HCT116 (cell line): Measurements from ENCODE around the gene C11orf52. TPM values are rescaled to one million over a fixed set of nuclear protein-coding genes. Genes with fewer than 3 reads are reported as not detected.

Experiments
- ATAC-seq: fragments of 200-7000 bp; cut with Tn5 transposase; 2 replicates; pipeline ENCODE4 v1.9.1; 2020; ENCODE audit warnings: mild to moderate bottlenecking, moderate library complexity
- BruUV-seq: library from RNA; stranded (reverse); fragments of 400-500 nt; replicated peaks from 2 replicates; lab custom pipeline; 2021; lab: Mats Ljungman, UMichigan
- CTCF ChIA-PET: fragments of 300-600 bp; sonication (Branson Sonifier 250); formaldehyde crosslinking; loops from one replicate; lab custom pipeline; 2021; ENCODE audit warnings: antibody characterized with exemption; lab: Charles Lee
- POLR2A ChIA-PET: fragments of 300-600, 350-600 bp; sonication (Branson Sonifier 250); formaldehyde crosslinking; loops from one replicate; lab custom pipeline; 2021; ENCODE audit warnings: antibody characterized with exemption; lab: Charles Lee
- RAD21 ChIA-PET, 2 experiments: fragments of 300-600 bp; sonication (Branson Sonifier 250); formaldehyde crosslinking; loops; one replicate each; lab custom pipeline; 2023; ENCODE audit warnings: low total read pairs in 2 of 2; ENCODE audit not compliant: uncharacterized antibody in 2 of 2, unreplicated experiment in 2 of 2, low non-redundant PET in 1 of 2; lab: Charles Lee
- DNase-seq: peaks from one replicate; pipeline ENCODE4 v3.0.0-alpha.2; 2010; ENCODE audit warnings: low read depth, low spot score
- H2AFZ ChIP-seq: fragments of 200-600 bp; shearing (Covaris generic), sonication (generic); 2 replicates; pipeline ENCODE4 v1.6.1; 2017; ENCODE audit warnings: low read depth, mixed run types, mixed read lengths, antibody characterized with exemption, low read length; ENCODE audit not compliant: poor library complexity, severe bottlenecking
- H3K27ac ChIP-seq: 2 replicates; pipeline ENCODE4 v1.5.1; 2012; ENCODE audit warnings: low read depth, low read length
- H3K27me3 ChIP-seq: fragments of 200-600 bp; sonication (generic); 2 replicates; pipeline ENCODE4 v1.6.1; 2016; ENCODE audit warnings: mixed run types, low read length, mixed read lengths; ENCODE audit not compliant: insufficient read depth
- H3K36me3 ChIP-seq, 2 experiments: fragments of 200-500 bp in 1 of 2; fragments of 200-600 bp in 1 of 2; sonication (Bioruptor generic) in 1 of 2; sonication (generic) in 1 of 2; 2 replicates each; pipeline versions ENCODE4 v1.5.1 to v1.6.1; 2014 to 2016; ENCODE audit warnings: low read length in 2 of 2, inconsistent platforms in 1 of 2, mixed read lengths in 1 of 2, mixed run types in 1 of 2; ENCODE audit not compliant: insufficient read depth in 2 of 2, control insufficient read depth in 1 of 2
- H3K4me1 ChIP-seq, 2 experiments: fragments of 200-600 bp in 1 of 2; sonication (generic) in 1 of 2; 2 replicates each; pipeline versions ENCODE4 v1.5.1 to v1.6.1; 2012 to 2017; ENCODE audit warnings: low read length in 2 of 2, inconsistent platforms in 1 of 2, mild to moderate bottlenecking in 1 of 2, mixed read lengths in 1 of 2, mixed run types in 1 of 2, moderate library complexity in 1 of 2; ENCODE audit not compliant: insufficient read depth in 2 of 2, control insufficient read depth in 1 of 2
- H3K4me2 ChIP-seq: fragments of 200-600 bp; sonication (generic); 2 replicates; pipeline ENCODE4 v1.6.1; 2017; ENCODE audit warnings: mixed run types, low read length, mixed read lengths
- H3K4me3 ChIP-seq, 2 experiments: fragments of 200-600 bp in 1 of 2; sonication (generic) in 1 of 2; replicated peaks in 1 of 2; 2 replicates each; pipeline ENCODE4 v1.5.1; 2011 to 2016; ENCODE audit warnings: low read length in 2 of 2, control low read depth in 1 of 2, low read depth in 1 of 2, mild to moderate bottlenecking in 1 of 2, mixed read lengths in 1 of 2, mixed run types in 1 of 2
- H3K79me2 ChIP-seq: fragments of 200-600 bp; sonication (generic); 2 replicates; pipeline ENCODE4 v1.6.1; 2017; ENCODE audit warnings: mild to moderate bottlenecking, mixed run types, low read length, moderate library complexity, mixed read lengths; ENCODE audit not compliant: insufficient read depth
- H3K9ac ChIP-seq: fragments of 200-600 bp; sonication (generic); 2 replicates; pipeline ENCODE4 v1.6.1; 2016; ENCODE audit warnings: low read length, mixed read lengths
- H3K9me2 ChIP-seq: fragments of 200-600 bp; sonication (generic), shearing (Covaris generic); 2 replicates; pipeline ENCODE4 v1.6.1; 2017; ENCODE audit warnings: mixed run types, mild to moderate bottlenecking, moderate library complexity; ENCODE audit not compliant: insufficient read depth
- H3K9me3 ChIP-seq, 2 experiments: fragments of 200-500 bp in 1 of 2; fragments of 200-600 bp in 1 of 2; sonication (Bioruptor generic) in 1 of 2; sonication (generic) in 1 of 2; 2 replicates each; pipeline ENCODE4 v1.6.1; 2014 to 2017; ENCODE audit warnings: low read length in 2 of 2, mixed read lengths in 2 of 2, inconsistent platforms in 1 of 2, low read depth in 1 of 2, mild to moderate bottlenecking in 1 of 2, mixed run types in 1 of 2, moderate library complexity in 1 of 2; ENCODE audit not compliant: control insufficient read depth in 1 of 2, insufficient read depth in 1 of 2
- H4K20me1 ChIP-seq: fragments of 200-600 bp; sonication (generic), shearing (Covaris generic); 2 replicates; pipeline ENCODE4 v1.6.1; 2017; ENCODE audit warnings: mixed run types, mild to moderate bottlenecking, moderate library complexity; ENCODE audit not compliant: insufficient read depth
- CEBPB ChIP-seq: IDR thresholded peaks from 2 replicates; pipeline ENCODE4 v1.6.1; 2012; ENCODE audit warnings: low read depth
- EGR1 ChIP-seq: IDR thresholded peaks from 2 replicates; pipeline ENCODE4 v1.6.1; 2012; ENCODE audit warnings: low read depth
- ELF1 ChIP-seq: IDR thresholded peaks from 2 replicates; pipeline ENCODE4 v1.6.1; 2012; ENCODE audit warnings: low read depth, borderline replicate concordance
- EZH2 ChIP-seq: fragments of 200-600 bp; sonication (generic); IDR thresholded peaks from 2 replicates; pipeline ENCODE4 v1.6.1; 2017; ENCODE audit warnings: antibody characterized with exemption, mixed run types
- FOSL1 ChIP-seq: IDR thresholded peaks from 2 replicates; pipeline ENCODE4 v1.6.1; 2012; ENCODE audit warnings: low read depth
- JUND ChIP-seq: IDR thresholded peaks from 2 replicates; pipeline ENCODE4 v1.6.1; 2012
- POLR2A ChIP-seq: IDR thresholded peaks from 2 replicates; pipeline ENCODE4 v1.7.0; 2011; ENCODE audit warnings: borderline replicate concordance; ENCODE audit not compliant: insufficient read depth, insufficient read length; ENCODE audit errors: extremely low read depth
- POLR2AphosphoS5 ChIP-seq: IDR thresholded peaks from 2 replicates; pipeline ENCODE4 v1.6.1; 2011; ENCODE audit warnings: mild to moderate bottlenecking, low read depth, low read length, moderate library complexity
- SIN3A ChIP-seq: IDR thresholded peaks from 2 replicates; pipeline ENCODE4 v1.6.1; 2012; ENCODE audit warnings: low read depth
- SP1 ChIP-seq: IDR thresholded peaks from 2 replicates; pipeline ENCODE4 v1.6.1; 2012; ENCODE audit warnings: low read depth
- TCF7L2 ChIP-seq: IDR thresholded peaks from 2 replicates; pipeline ENCODE4 v1.7.0; 2011; ENCODE audit warnings: borderline replicate concordance, inconsistent platforms; ENCODE audit not compliant: insufficient read depth, insufficient read length; ENCODE audit errors: extremely low read depth
- YY1 ChIP-seq: IDR thresholded peaks from 2 replicates; pipeline ENCODE4 v1.6.1; 2011; ENCODE audit warnings: low read length, low read depth, moderate library complexity, mild to moderate bottlenecking; ENCODE audit not compliant: insufficient replicate concordance; ENCODE audit errors: extremely low read depth
- ZFX ChIP-seq: fragments of 450-650 bp; IDR thresholded peaks from 2 replicates; pipeline ENCODE4 v1.6.1; 2017
- intact Hi-C: fragments of 100-400 bp; cut with micrococcal nuclease; formaldehyde crosslinking; loops from 2 replicates; pipeline ENCODE4 v1.10.0; 2022
- total RNA-seq: library from RNA; stranded (reverse); gene quantifications from one replicate; pipeline ENCODE4 v1.2.1, GENCODE V29; 2021; ENCODE audit not compliant: unreplicated experiment
- TF ChIP-seq, protein P1 (sequence below): IDR thresholded peaks from 2 replicates; pipeline ENCODE4 v1.6.1; 2011; ENCODE audit warnings: mild to moderate bottlenecking, low read length, moderate library complexity; ENCODE audit not compliant: insufficient replicate concordance; ENCODE audit errors: extremely low read depth
- TF ChIP-seq, protein P2 (sequence below): IDR thresholded peaks from 2 replicates; pipeline ENCODE4 v1.6.1; 2012
- TF ChIP-seq, protein P3 (sequence below), 3 experiments: fragments of 200-600 bp in 1 of 3; sonication (generic) in 1 of 3; IDR thresholded peaks in 2 of 3; conservative IDR thresholded peaks in 1 of 3; 2 replicates each; pipeline ENCODE4 v1.5.1; 2012 to 2017; ENCODE audit warnings: low read depth in 2 of 3, low read length in 2 of 3, antibody characterized with exemption in 1 of 3, borderline replicate concordance in 1 of 3, control low read depth in 1 of 3, mild to moderate bottlenecking in 1 of 3, mixed read lengths in 1 of 3, mixed run types in 1 of 3, moderate library complexity in 1 of 3; ENCODE audit not compliant: insufficient read depth in 1 of 3

The C11orf52 gene
- total RNA-seq, 1 experiment from 2014 or later, result 4.6 TPM

DNA sequence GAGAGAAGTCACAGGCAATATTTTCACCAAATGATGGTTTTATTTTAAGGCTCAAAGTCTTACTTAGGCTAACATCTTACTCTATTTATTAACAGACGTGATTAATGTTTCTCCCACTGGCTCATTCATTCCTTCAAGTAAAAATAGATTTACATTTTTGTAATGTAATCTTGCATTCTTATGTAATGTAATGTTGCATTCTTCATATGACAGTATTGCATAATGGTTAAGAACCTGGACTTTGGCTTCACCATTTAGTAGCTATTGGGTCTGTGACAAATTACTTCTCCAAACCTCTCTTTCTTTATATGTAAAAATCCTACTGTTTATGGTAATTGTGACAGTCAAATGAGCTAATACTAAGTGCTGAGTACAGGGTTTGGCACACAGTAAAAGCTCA, 15.2 kb downstream of the C11orf52 start (continued):
- no peak for TF ChIP-seq YY1

DNA sequence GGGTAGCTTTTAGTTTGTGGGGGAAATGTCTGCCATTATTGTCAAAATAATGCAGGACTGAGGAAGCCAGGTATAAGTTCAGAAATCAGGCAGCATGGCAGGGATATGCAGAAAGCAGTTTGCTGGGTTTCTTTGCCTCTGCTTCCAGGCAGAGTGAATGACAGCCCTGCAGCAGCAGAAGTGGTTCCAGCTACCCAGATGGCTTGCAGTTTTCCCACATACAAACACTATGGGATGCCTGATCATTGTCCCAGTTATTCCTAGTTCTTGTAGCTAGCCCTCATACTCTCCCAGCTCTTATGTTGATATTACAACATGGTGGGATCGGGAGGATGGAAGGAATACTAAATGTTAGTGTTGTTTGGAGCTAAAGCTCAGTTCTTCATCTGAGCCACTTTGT, 15.6 kb downstream of the C11orf52 start:
- H3K9ac ChIP-seq, result no peak overlapping the region
- H3K9me3 ChIP-seq, result no peaks in the 10 kb centered on the region
- DNase-seq, result no peak
- no peaks in the 10 kb centered on the region for H4K20me1 ChIP-seq
- H3K4me2 ChIP-seq, result no peak overlapping the region
- ChIA-PET RAD21 (interaction anchor here in 1 of 2 experiments (0.7 kb wide), 1 partner anchor 290 kb away, joined by 3 read pairs; no protein-coding TSS in a partner anchor), CTCF (interaction anchor here (1.3 kb wide), 1 partner anchor 346 kb away, joined by 3 read pairs; no protein-coding TSS in a partner anchor), POLR2A (no interaction called here)
- no peak overlapping the region for H3K4me3 ChIP-seq
- no peak overlapping the region for H3K27ac ChIP-seq
- H3K79me2 ChIP-seq, result no peaks in the 10 kb centered on the region
- H2AFZ ChIP-seq, result no peak overlapping the region
- H3K36me3 ChIP-seq, result no peaks in the 10 kb centered on the region
- H3K9me2 ChIP-seq, result no peaks in the 10 kb centered on the region
- no peaks in the 10 kb centered on the region for H3K27me3 ChIP-seq
- intact Hi-C loops, result loop anchor here (5.0 kb wide), 2 partner anchors 153 to 243 kb away; partner anchors contain the start of genes BCO2, SDHD and TIMM8B
- ATAC-seq, result no peak
- H3K4me1 ChIP-seq, result peaks cover 20 to 33% of the 10 kb centered on the region in 2 experiments; a peak in 3 of 4 replicates
- no peak for TF ChIP-seq SIN3A
- no peak for TF ChIP-seq SP1
- TF ChIP-seq TCF7L2, result no peak
- TF ChIP-seq EGR1, result no peak
- TF ChIP-seq, protein P1, sequence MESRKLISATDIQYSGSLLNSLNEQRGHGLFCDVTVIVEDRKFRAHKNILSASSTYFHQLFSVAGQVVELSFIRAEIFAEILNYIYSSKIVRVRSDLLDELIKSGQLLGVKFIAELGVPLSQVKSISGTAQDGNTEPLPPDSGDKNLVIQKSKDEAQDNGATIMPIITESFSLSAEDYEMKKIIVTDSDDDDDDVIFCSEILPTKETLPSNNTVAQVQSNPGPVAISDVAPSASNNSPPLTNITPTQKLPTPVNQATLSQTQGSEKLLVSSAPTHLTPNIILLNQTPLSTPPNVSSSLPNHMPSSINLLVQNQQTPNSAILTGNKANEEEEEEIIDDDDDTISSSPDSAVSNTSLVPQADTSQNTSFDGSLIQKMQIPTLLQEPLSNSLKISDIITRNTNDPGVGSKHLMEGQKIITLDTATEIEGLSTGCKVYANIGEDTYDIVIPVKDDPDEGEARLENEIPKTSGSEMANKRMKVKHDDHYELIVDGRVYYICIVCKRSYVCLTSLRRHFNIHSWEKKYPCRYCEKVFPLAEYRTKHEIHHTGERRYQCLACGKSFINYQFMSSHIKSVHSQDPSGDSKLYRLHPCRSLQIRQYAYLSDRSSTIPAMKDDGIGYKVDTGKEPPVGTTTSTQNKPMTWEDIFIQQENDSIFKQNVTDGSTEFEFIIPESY, result no peak
- TF ChIP-seq POLR2A, result no peak
- TF ChIP-seq, protein P2, sequence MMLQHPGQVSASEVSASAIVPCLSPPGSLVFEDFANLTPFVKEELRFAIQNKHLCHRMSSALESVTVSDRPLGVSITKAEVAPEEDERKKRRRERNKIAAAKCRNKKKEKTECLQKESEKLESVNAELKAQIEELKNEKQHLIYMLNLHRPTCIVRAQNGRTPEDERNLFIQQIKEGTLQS, result no peak
- TF ChIP-seq FOSL1, result no peak
- TF ChIP-seq EZH2, result no peak
- TF ChIP-seq JUND, result no peak
- TF ChIP-seq ZFX, result no peak
- TF ChIP-seq, protein P3, sequence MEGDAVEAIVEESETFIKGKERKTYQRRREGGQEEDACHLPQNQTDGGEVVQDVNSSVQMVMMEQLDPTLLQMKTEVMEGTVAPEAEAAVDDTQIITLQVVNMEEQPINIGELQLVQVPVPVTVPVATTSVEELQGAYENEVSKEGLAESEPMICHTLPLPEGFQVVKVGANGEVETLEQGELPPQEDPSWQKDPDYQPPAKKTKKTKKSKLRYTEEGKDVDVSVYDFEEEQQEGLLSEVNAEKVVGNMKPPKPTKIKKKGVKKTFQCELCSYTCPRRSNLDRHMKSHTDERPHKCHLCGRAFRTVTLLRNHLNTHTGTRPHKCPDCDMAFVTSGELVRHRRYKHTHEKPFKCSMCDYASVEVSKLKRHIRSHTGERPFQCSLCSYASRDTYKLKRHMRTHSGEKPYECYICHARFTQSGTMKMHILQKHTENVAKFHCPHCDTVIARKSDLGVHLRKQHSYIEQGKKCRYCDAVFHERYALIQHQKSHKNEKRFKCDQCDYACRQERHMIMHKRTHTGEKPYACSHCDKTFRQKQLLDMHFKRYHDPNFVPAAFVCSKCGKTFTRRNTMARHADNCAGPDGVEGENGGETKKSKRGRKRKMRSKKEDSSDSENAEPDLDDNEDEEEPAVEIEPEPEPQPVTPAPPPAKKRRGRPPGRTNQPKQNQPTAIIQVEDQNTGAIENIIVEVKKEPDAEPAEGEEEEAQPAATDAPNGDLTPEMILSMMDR (IDR thresholded peaks at IDR 0.05 in 2 of 3, conservative IDR thresholded peaks at IDR 0.05 in 1 of 3; ENCODE audit: borderline replicate concordance in 1 of 3, insufficient read depth in 1 of 3, low read depth in 2 of 3, low read length in 2 of 3), result no peak
- TF ChIP-seq CEBPB, result no peak
- TF ChIP-seq ELF1, result no peak
- no peak for TF ChIP-seq POLR2AphosphoS5
- no TSS peak for BruUV-seq
